ENCODE measurements around the gene CCDC187. TPM values are rescaled to one million over a fixed set of nuclear protein-coding genes. Genes with fewer than 3 reads are reported as not detected.

Gene CCDC187
- total and polyA plus RNA-seq, 2 of the 4 experiments (the other 2 are of a cell fraction) = not detected

- in situ Hi-C loops (cut with MboI; ENCODE audit: low sequenced_read_pairs) = no loop called here
- Histone ChIP-seq H2AK5ac (ENCODE audit: low read depth, low read length) (no peak overlapping the region), H2BK15ac (ENCODE audit: low read depth, low read length) (no peak overlapping the region), H4K5ac (ENCODE audit: low read depth, low read length) (no peak overlapping the region), H2BK20ac (ENCODE audit: low read depth, low read length) (no peak overlapping the region), H3K9ac (ENCODE audit: low read depth, low read length) (no peak overlapping the region), H3K23ac (ENCODE audit: low read depth, low read length) (no peak overlapping the region), H3K36me3 (ENCODE audit: control insufficient read depth, insufficient read depth, low read length) (peaks cover 1% of the 10 kb centered on the region; the same call in 1 of the 2 replicates), H2BK5ac (ENCODE audit: low read depth, low read length, poor library complexity, severe bottlenecking) (no peak overlapping the region), H2BK120ac (ENCODE audit: low read depth, low read length) (no peak overlapping the region), H3K79me1 (ENCODE audit: low read depth in 1 of 2, low read length in 2 of 2) (no peaks in the 10 kb centered on the region), H3K18ac (ENCODE audit: low read depth, low read length) (no peak overlapping the region), H3K4me2 (ENCODE audit: low read depth, low read length) (no peak overlapping the region), H3K9me3 (ENCODE audit: control insufficient read depth, insufficient read depth, low read length) (no peaks in the 10 kb centered on the region), H3K27ac (ENCODE audit: insufficient read depth, low read length) (no peak overlapping the region), H4K8ac (ENCODE audit: low read depth in 2 of 2, low read length in 2 of 2) (no peak overlapping the region), H3K56ac (ENCODE audit: extremely low read depth, insufficient read depth, low read length) (no peak overlapping the region), H4K20me1 (ENCODE audit: insufficient read depth, low read length) (peaks cover 19% of the 10 kb centered on the region), H3K14ac (replicated peaks; ENCODE audit: low read depth, low read length) (no peak overlapping the region), H3K4ac (ENCODE audit: low read depth, low read length) (no peak overlapping the region), H4K91ac (ENCODE audit: insufficient read depth, low read depth, low read length) (no peak overlapping the region), H3K27me3 (ENCODE audit: control insufficient read depth, insufficient read depth, low read length) (peaks cover 27% of the 10 kb centered on the region), H3K4me3 (ENCODE audit: insufficient read depth, low read depth, low read length) (no peak overlapping the region), H3K9me1 (ENCODE audit: insufficient read depth, low read length) (no peaks in the 10 kb centered on the region), H2AK9ac (replicated peaks; ENCODE audit: low read depth, low read length, poor library complexity) (no peak overlapping the region), H3K4me1 (ENCODE audit: control insufficient read depth, insufficient read depth, low read length) (no peaks in the 10 kb centered on the region), H2AFZ (replicated peaks; ENCODE audit: low read length, poor library complexity) (no peak overlapping the region)
- BruUV-seq (replicated peaks) = TSS peak; percentile 69
- CTCF ChIA-PET = no interaction called here
- 77% methylated on average over 6 of the region's 16 CpGs; no CpG with 5 or more reads in 1 of the 2 experiments for WGBS, 2 experiments (ENCODE audit: extremely low coverage in 2 of 2, insufficient read length in 1 of 2)
- POLR2A ChIA-PET (ENCODE audit: unreplicated experiment) = no interaction called here
- dilution Hi-C loops (cut with HindIII; ENCODE audit: low sequenced_read_pairs, unreplicated experiment) = no loop called here
- no peak for DNase-seq
- ATAC-seq (ENCODE audit: low read depth) = no peak
- TF ChIP-seq MAFK (IDR thresholded peaks at IDR 0.05; ENCODE audit: low read depth, low read length) (no peak), CHD1 (IDR thresholded peaks at IDR 0.05; ENCODE audit: low read depth, low read length) (no peak), FOS (IDR thresholded peaks at IDR 0.05; ENCODE audit: low read depth, low read length) (no peak), MAZ (IDR thresholded peaks at IDR 0.05; ENCODE audit: borderline replicate concordance, low read depth, low read length) (no peak), SMC3 (IDR thresholded peaks at IDR 0.05; ENCODE audit: low read depth, low read length) (no peak), ELK1 (IDR thresholded peaks at IDR 0.05; ENCODE audit: borderline replicate concordance, low read depth, low read length) (no peak)
- intact Hi-C loops (cut with micrococcal nuclease) = no loop called here
Measured at GRCh38 chr9:136206602-136207275, 97.2 kb downstream of the CCDC187 start.
